ENCODE data around the gene GALNT13.

DNA sequence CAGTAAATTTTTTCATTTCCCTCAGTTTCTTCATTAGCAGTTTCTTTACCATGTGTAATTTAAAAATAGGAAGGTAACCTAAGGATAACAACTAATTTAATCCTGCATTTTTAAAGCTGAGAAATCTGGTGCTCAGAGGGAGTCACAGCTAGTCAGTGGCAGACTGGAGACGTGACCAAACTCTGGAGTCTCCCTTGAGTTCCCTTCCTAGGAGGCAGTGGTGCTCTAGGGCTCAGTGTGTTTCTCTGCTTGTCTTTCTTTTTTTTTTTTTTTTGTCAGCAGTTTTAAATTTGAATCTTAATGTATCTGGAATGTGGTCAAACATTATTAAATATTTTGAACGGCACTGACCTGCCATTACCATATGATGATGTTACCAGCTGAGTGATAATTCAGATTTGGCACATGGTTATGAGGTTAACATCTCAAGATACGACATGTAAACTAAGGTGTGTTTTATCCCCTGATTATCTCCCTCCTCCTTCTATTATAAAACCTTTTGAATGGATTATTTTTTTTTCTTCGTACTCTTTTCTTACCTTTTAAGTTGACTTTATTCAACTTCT, 226.2 kb downstream of the GALNT13 start:
- TF ChIP-seq, protein P1, sequence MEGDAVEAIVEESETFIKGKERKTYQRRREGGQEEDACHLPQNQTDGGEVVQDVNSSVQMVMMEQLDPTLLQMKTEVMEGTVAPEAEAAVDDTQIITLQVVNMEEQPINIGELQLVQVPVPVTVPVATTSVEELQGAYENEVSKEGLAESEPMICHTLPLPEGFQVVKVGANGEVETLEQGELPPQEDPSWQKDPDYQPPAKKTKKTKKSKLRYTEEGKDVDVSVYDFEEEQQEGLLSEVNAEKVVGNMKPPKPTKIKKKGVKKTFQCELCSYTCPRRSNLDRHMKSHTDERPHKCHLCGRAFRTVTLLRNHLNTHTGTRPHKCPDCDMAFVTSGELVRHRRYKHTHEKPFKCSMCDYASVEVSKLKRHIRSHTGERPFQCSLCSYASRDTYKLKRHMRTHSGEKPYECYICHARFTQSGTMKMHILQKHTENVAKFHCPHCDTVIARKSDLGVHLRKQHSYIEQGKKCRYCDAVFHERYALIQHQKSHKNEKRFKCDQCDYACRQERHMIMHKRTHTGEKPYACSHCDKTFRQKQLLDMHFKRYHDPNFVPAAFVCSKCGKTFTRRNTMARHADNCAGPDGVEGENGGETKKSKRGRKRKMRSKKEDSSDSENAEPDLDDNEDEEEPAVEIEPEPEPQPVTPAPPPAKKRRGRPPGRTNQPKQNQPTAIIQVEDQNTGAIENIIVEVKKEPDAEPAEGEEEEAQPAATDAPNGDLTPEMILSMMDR (IDR thresholded peaks at IDR 0.05; ENCODE audit: low read depth, low read length, missing input control), result no peak
- no peak for TF ChIP-seq JUND (IDR thresholded peaks at IDR 0.05)
- TF ChIP-seq RXRA (IDR thresholded peaks at IDR 0.05), result no peak
- TF ChIP-seq, protein P2, sequence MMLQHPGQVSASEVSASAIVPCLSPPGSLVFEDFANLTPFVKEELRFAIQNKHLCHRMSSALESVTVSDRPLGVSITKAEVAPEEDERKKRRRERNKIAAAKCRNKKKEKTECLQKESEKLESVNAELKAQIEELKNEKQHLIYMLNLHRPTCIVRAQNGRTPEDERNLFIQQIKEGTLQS (IDR thresholded peaks at IDR 0.05), result no peak
- TF ChIP-seq SP1 (IDR thresholded peaks at IDR 0.05), result no peak
- TF ChIP-seq, protein P3, sequence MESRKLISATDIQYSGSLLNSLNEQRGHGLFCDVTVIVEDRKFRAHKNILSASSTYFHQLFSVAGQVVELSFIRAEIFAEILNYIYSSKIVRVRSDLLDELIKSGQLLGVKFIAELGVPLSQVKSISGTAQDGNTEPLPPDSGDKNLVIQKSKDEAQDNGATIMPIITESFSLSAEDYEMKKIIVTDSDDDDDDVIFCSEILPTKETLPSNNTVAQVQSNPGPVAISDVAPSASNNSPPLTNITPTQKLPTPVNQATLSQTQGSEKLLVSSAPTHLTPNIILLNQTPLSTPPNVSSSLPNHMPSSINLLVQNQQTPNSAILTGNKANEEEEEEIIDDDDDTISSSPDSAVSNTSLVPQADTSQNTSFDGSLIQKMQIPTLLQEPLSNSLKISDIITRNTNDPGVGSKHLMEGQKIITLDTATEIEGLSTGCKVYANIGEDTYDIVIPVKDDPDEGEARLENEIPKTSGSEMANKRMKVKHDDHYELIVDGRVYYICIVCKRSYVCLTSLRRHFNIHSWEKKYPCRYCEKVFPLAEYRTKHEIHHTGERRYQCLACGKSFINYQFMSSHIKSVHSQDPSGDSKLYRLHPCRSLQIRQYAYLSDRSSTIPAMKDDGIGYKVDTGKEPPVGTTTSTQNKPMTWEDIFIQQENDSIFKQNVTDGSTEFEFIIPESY (IDR thresholded peaks at IDR 0.05), result no peak
- TF ChIP-seq, protein P4, sequence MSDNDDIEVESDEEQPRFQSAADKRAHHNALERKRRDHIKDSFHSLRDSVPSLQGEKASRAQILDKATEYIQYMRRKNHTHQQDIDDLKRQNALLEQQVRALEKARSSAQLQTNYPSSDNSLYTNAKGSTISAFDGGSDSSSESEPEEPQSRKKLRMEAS (IDR thresholded peaks at IDR 0.05), result no peak
- TF ChIP-seq RAD21 (IDR thresholded peaks at IDR 0.05), result no peak
- TF ChIP-seq NR2F2 (IDR thresholded peaks at IDR 0.05), result no peak
- TF ChIP-seq FOXA1 (IDR thresholded peaks at IDR 0.05), result no peak
- TF ChIP-seq, protein P5, sequence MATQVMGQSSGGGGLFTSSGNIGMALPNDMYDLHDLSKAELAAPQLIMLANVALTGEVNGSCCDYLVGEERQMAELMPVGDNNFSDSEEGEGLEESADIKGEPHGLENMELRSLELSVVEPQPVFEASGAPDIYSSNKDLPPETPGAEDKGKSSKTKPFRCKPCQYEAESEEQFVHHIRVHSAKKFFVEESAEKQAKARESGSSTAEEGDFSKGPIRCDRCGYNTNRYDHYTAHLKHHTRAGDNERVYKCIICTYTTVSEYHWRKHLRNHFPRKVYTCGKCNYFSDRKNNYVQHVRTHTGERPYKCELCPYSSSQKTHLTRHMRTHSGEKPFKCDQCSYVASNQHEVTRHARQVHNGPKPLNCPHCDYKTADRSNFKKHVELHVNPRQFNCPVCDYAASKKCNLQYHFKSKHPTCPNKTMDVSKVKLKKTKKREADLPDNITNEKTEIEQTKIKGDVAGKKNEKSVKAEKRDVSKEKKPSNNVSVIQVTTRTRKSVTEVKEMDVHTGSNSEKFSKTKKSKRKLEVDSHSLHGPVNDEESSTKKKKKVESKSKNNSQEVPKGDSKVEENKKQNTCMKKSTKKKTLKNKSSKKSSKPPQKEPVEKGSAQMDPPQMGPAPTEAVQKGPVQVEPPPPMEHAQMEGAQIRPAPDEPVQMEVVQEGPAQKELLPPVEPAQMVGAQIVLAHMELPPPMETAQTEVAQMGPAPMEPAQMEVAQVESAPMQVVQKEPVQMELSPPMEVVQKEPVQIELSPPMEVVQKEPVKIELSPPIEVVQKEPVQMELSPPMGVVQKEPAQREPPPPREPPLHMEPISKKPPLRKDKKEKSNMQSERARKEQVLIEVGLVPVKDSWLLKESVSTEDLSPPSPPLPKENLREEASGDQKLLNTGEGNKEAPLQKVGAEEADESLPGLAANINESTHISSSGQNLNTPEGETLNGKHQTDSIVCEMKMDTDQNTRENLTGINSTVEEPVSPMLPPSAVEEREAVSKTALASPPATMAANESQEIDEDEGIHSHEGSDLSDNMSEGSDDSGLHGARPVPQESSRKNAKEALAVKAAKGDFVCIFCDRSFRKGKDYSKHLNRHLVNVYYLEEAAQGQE (IDR thresholded peaks at IDR 0.05), result no peak
- TF ChIP-seq YY1 (IDR thresholded peaks at IDR 0.05), result no peak
- no peak for TF ChIP-seq GABPA (IDR thresholded peaks at IDR 0.05 in 1 of 2, conservative IDR thresholded peaks at IDR 0.05 in 1 of 2)
- TF ChIP-seq EGR1 (IDR thresholded peaks at IDR 0.05; ENCODE audit: low read depth in 2 of 2), result no peak

Data from liver (tissue), 3 donors.